Measurements from ENCODE around the gene SECISBP2. TPM values are rescaled to one million over a fixed set of nuclear protein-coding genes. Genes with fewer than 3 reads are reported as not detected.

Gene SECISBP2
- total RNA-seq, 1 donor from 2014 or later: 32.3 TPM

DNA sequence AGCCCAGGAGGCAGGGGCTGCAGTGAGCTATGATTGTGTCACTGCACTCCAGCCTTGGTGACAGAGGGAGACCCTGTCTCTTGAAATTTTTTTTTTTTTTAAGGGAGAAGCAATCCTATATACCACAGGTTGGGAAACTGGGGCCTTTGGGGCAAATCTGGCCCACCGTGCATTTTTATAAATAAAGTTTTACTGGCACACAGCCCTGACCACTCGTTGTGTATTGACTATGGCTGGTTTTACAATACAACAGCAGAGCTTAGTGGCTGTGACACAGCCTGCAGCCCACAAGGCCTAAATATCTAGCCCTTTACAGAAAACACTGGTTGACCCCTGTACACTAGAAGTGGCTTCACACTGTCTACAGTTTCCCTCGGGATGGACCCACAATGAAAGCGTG, 58.0 kb downstream of the SECISBP2 start:
- no peak for DNase-seq (ENCODE audit: low read depth)
- TF ChIP-seq, protein P1, sequence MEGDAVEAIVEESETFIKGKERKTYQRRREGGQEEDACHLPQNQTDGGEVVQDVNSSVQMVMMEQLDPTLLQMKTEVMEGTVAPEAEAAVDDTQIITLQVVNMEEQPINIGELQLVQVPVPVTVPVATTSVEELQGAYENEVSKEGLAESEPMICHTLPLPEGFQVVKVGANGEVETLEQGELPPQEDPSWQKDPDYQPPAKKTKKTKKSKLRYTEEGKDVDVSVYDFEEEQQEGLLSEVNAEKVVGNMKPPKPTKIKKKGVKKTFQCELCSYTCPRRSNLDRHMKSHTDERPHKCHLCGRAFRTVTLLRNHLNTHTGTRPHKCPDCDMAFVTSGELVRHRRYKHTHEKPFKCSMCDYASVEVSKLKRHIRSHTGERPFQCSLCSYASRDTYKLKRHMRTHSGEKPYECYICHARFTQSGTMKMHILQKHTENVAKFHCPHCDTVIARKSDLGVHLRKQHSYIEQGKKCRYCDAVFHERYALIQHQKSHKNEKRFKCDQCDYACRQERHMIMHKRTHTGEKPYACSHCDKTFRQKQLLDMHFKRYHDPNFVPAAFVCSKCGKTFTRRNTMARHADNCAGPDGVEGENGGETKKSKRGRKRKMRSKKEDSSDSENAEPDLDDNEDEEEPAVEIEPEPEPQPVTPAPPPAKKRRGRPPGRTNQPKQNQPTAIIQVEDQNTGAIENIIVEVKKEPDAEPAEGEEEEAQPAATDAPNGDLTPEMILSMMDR (conservative IDR thresholded peaks at IDR 0.05; ENCODE audit: low read depth, low read length): no peak
- no peak overlapping the region for H3K4me3 ChIP-seq (ENCODE audit: low read depth, low read length)

DNA sequence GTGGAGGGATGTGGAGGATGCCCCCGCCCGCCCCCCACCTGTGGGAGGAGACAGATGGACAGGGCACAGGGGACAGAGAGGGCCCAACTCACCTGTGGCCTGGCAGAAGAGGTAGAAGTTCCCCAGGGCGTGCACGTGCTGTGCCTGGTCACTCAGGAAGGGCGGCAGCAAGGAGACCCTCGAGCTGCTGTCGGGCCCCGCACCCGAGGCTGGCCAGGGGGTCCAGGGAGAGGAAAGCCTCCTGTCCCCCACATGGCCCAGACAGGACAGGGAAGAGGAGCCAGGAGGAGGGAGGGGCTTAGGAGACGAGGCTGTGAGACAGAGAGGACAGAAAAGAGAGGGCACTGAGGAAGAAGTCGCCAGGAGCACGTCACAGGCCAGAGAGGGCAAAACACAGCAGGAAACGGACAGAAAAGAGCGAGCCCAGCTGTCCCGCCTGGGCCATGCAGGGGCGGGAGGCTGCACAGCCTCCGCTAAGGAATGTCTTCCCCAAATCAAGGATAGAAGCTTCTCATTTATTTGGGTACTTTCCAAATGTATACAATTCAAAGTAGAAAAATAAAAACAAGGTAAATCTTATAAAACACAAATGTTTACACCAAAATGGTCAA, 58.5 kb downstream of the SECISBP2 start:
- no peak for DNase-seq (ENCODE audit: low read depth)
- TF ChIP-seq, protein P1 (conservative IDR thresholded peaks at IDR 0.05; ENCODE audit: low read depth, low read length): no peak
- H3K4me3 ChIP-seq (ENCODE audit: low read depth, low read length): no peak overlapping the region

DNA sequence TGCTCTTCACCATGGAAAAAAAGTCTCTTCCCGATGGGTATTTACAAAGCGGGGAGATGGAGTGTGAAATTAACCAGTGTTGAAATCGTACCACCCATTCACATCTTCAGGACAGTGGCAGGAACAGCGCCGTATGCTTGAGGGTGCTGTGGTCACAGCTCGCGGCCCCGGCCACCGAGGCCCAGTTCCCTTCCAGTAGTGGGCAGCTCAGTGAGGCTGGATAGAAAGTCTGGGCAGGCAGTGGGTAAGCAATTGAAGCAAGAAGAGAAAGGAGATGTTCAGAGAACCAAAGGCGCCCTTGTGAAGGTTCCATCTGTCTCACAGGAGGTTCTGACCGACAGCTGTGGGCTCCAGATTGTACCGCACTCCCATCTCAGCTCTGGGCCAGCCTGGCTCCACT, 59.1 kb downstream of the SECISBP2 start:
- TF ChIP-seq, protein P1 (conservative IDR thresholded peaks at IDR 0.05; ENCODE audit: low read depth, low read length): no peak
- H3K4me3 ChIP-seq (ENCODE audit: low read depth, low read length): no peak overlapping the region
- DNase-seq (ENCODE audit: low read depth): no peak

DNA sequence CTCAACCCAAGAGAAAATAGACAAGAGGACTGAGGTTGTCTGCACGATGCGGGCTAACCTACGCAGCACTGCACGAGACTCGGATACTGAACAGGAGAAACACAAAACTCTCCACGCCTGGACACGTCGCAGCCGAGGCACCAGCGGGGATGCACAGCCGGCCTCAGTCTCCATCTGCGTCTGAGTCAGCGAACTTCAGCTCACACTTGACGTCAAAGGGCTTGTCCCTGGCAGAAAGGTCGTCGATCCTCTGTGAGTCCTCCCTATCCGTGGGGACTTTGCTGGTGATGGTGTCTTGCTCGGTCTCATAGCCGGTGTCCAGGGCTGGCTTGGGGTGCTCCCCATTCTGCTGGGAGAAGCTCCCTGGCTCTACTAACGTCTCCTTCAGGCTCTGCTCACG, 60.2 kb downstream of the SECISBP2 start:
- no peak overlapping the region for H3K4me3 ChIP-seq (ENCODE audit: low read depth, low read length)
- TF ChIP-seq, protein P1 (conservative IDR thresholded peaks at IDR 0.05; ENCODE audit: low read depth, low read length): no peak
- DNase-seq (ENCODE audit: low read depth): no peak

DNA sequence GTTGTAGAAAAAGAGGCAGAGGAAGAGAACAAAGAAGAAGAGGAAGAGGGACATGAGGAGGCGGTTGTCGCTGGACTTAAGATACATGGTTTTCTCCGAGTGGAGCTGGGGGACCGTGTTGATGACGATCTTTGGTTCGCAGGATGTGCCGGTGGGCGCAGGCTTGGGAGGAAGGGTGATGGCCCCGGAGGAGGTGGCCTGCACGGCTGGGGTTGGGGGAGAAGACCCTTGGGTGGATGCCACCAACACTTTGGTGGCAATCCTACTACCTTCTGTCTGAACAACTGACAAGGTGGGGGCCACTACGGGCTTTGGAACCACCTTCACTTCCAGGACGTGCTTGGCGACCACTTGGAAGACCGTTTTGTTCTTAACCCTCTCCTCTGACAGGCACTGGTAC, 60.7 kb downstream of the SECISBP2 start:
- TF ChIP-seq, protein P1 (conservative IDR thresholded peaks at IDR 0.05; ENCODE audit: low read depth, low read length): no peak
- DNase-seq (ENCODE audit: low read depth): no peak
- H3K4me3 ChIP-seq (ENCODE audit: low read depth, low read length): no peak overlapping the region

DNA sequence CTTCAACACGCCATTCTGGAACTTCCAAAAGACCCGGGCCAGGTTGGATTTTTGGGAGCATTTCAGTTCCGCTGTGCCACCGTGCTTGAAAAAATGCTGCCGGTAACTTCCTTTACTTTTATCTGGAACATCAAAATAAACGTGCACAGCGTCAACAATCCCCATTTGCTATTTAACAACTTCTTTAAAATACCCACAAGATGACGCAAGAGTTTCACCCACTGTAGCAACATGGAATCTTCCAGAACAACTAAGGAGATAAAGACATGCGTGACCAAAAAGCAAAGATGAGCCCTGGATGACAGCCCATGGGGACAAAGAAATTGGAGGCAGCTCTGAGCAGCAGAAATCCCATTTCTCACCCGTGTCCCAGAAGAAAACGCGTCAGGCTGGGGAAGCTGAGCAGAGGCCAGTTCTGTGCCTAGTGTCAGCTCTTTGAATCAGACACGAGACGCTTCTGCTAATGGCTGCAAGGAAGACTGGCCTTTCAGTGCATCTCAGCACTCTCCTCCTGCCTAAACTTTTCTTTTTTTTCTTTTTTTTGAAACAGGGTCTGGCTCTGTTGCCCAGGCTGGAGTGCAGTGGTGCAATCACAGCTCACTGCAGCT, 61.3 kb downstream of the SECISBP2 start:
- no peak overlapping the region for H3K4me3 ChIP-seq (ENCODE audit: low read depth, low read length)
- TF ChIP-seq, protein P1 (conservative IDR thresholded peaks at IDR 0.05; ENCODE audit: low read depth, low read length): no peak
- DNase-seq (ENCODE audit: low read depth): no peak
